Loucy (cell line): ENCODE data around the gene KCNH1.

Experiments
- CTCF ChIP-seq: fragments of 200-600 bp; sonication (generic); conservative IDR thresholded peaks from 2 replicates; pipeline ENCODE4 v1.5.1; 2014; ENCODE audit warnings: mild to moderate bottlenecking, antibody characterized with exemption, low read length
- EZH2phosphoT487 ChIP-seq: fragments of 200-600 bp; IDR thresholded peaks from 2 replicates; pipeline ENCODE4 v1.6.1; 2018; ENCODE audit warnings: antibody characterized with exemption, mild to moderate bottlenecking, moderate library complexity, borderline replicate concordance

DNA sequence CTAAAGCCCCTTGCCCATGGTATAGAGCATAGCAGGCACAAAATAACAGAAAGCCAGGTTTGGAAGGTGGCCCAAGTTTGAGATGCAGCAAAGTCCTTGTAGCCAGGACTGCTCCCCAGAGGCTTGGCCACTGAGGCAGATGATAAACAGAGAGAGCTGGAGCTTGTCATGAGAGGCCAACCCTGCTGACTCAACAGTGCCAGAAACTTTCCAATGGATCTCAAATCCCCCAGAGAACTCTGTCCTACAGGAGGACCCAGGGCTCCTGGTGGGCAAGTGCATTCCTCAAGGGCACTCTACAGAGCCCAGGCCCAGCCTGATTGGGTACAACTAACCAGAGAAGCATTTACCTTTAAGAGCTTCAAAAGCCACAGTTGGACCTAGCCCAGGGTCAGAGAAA is 280.7 kb downstream of the KCNH1 start:
- no peak for TF ChIP-seq EZH2phosphoT487
- no peak for TF ChIP-seq CTCF
